B cell (primary cell): ENCODE results near the gene INKA2.

ENCODE experiments used
- EZH2 ChIP-seq: IDR thresholded peaks from 2 replicates; pipeline ENCODE4 v1.6.1; 2012; ENCODE audit warnings: borderline replicate concordance, low read depth, mild to moderate bottlenecking, moderate library complexity, low read length; ENCODE audit not compliant: insufficient read depth, poor library complexity, severe bottlenecking
- TF ChIP-seq, protein P1 (sequence below): fragments of 200-600 bp; IDR thresholded peaks from one replicate; pipeline ENCODE4 v1.8.0; 2022; ENCODE audit warnings: antibody characterized with exemption, mild to moderate bottlenecking

DNA sequence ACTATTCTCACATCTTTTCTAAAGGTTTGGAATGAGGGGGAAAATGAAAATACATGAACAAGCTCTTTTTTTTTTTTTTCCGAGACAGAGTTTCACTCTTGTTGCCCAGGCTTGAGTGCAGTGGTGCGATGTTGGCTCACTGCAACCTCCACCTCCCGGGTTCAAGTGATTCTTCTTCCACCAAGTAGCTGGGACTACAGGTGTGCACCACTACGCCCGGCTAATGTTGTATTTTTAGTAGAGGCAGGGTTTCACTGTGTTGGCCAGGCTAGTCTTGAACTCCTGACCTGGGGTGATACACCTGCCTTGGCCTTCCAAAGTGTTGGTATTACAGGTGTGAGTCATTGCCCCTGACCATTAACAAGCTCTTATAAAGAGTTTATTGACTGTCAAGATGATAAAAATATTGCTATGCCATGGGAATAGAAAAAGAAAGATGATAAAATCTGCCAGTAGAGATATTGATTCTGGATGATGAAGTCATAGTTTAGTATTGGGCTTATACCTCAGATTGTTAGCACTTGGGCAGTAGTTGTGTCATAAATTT lies 36.6 kb downstream of the INKA2 start:
- TF ChIP-seq, protein P1, sequence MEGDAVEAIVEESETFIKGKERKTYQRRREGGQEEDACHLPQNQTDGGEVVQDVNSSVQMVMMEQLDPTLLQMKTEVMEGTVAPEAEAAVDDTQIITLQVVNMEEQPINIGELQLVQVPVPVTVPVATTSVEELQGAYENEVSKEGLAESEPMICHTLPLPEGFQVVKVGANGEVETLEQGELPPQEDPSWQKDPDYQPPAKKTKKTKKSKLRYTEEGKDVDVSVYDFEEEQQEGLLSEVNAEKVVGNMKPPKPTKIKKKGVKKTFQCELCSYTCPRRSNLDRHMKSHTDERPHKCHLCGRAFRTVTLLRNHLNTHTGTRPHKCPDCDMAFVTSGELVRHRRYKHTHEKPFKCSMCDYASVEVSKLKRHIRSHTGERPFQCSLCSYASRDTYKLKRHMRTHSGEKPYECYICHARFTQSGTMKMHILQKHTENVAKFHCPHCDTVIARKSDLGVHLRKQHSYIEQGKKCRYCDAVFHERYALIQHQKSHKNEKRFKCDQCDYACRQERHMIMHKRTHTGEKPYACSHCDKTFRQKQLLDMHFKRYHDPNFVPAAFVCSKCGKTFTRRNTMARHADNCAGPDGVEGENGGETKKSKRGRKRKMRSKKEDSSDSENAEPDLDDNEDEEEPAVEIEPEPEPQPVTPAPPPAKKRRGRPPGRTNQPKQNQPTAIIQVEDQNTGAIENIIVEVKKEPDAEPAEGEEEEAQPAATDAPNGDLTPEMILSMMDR: no peak
- no peak for TF ChIP-seq EZH2
